ENCODE data around the gene AMOT. TPM values are rescaled to one million over a fixed set of nuclear protein-coding genes. Genes with fewer than 3 reads are reported as not detected.

AMOT gene
- total RNA-seq, 2 experiments from 2014 or later = 1.4 to 1.6 TPM

DNA sequence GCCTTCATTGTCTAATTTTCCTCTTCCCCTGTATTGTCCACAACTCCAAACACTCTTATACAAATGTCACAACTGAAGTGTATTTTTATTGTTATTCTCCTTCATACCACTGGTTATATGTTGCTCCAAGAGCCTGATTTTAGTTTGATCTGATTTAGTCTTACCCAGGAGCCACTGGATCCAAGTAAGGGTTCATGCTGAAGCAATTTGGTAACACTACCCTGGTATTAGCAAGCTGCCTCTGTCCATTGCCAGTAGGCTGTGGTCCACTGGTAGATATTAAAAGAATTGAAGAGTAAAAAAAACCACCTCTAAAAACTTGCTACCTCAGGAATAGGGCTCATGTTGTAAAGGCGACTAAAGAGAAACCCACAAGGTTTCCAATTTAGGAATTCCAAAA is 41.2 kb downstream of the AMOT start:
- H3K4me3 ChIP-seq (ENCODE audit: low read length) = no peak overlapping the region
- no peak for TF ChIP-seq CTCF (IDR thresholded peaks at IDR 0.05)
- H3K27me3 Mint-ChIP-seq = no peaks in the 10 kb centered on the region
- intact Hi-C loops (cut with DNase I, micrococcal nuclease) = no loop called here
- no peaks in the 10 kb centered on the region for H3K9me3 ChIP-seq (ENCODE audit: control insufficient read depth in 1 of 2, insufficient read depth in 1 of 2, low read length in 2 of 2)
- ChIA-PET CTCF (no interaction called here), POLR2A (no interaction called here)
- no peak overlapping the region for H3K4me3 Mint-ChIP-seq
- no peak for DNase-seq
- no peak for ATAC-seq (ENCODE audit: poor library complexity)
- H3K36me3 ChIP-seq (ENCODE audit: insufficient read depth, low read length) = no peaks in the 10 kb centered on the region
- peaks cover 9% of the 10 kb centered on the region for H3K36me3 Mint-ChIP-seq (ENCODE audit: low read depth)
- peaks cover 2% of the 10 kb centered on the region for H3K9me3 Mint-ChIP-seq
- no peaks in the 10 kb centered on the region for H3K4me1 ChIP-seq (ENCODE audit: insufficient read depth, low read length)
- no peak overlapping the region for H3K27ac Mint-ChIP-seq
- no peak overlapping the region for H3K27ac ChIP-seq (ENCODE audit: low read depth in 1 of 2, low read length in 2 of 2)
- no peaks in the 10 kb centered on the region for H3K4me1 Mint-ChIP-seq (ENCODE audit: low read depth)
- H3K27me3 ChIP-seq (ENCODE audit: control insufficient read depth in 1 of 2, insufficient read depth in 2 of 2, low read length in 2 of 2) = no peaks in the 10 kb centered on the region

GRCh38 chrX:112798736-112799135 is 41.9 kb downstream of the AMOT start:
- Histone ChIP-seq H3K4me3 (ENCODE audit: low read length) (no peak overlapping the region), H3K27me3 (ENCODE audit: control insufficient read depth in 1 of 2, insufficient read depth in 2 of 2, low read length in 2 of 2) (no peaks in the 10 kb centered on the region), H3K36me3 (ENCODE audit: insufficient read depth, low read length) (no peaks in the 10 kb centered on the region), H3K9me3 (ENCODE audit: control insufficient read depth in 1 of 2, insufficient read depth in 1 of 2, low read length in 2 of 2) (no peaks in the 10 kb centered on the region), H3K27ac (ENCODE audit: low read depth in 1 of 2, low read length in 2 of 2) (no peak overlapping the region), H3K4me1 (ENCODE audit: insufficient read depth, low read length) (no peaks in the 10 kb centered on the region)
- Mint-ChIP-seq H3K27me3 (no peaks in the 10 kb centered on the region), H3K4me1 (ENCODE audit: low read depth) (no peaks in the 10 kb centered on the region), H3K27ac (no peak overlapping the region), H3K36me3 (ENCODE audit: low read depth) (peaks cover 9% of the 10 kb centered on the region), H3K9me3 (peaks cover 2% of the 10 kb centered on the region), H3K4me3 (no peak overlapping the region)
- no peak for DNase-seq
- TF ChIP-seq CTCF (IDR thresholded peaks at IDR 0.05) = no peak
- ChIA-PET CTCF (no interaction called here), POLR2A (no interaction called here)
- no peak for ATAC-seq (ENCODE audit: poor library complexity)
- intact Hi-C loops (cut with DNase I, micrococcal nuclease) = no loop called here

- H3K36me3 Mint-ChIP-seq (ENCODE audit: low read depth) = peaks cover 9% of the 10 kb centered on the region
- no peak overlapping the region for H3K27ac Mint-ChIP-seq
- Histone ChIP-seq H3K9me3 (ENCODE audit: control insufficient read depth in 1 of 2, insufficient read depth in 1 of 2, low read length in 2 of 2) (no peaks in the 10 kb centered on the region), H3K4me3 (ENCODE audit: low read length) (no peak overlapping the region), H3K4me1 (ENCODE audit: insufficient read depth, low read length) (no peaks in the 10 kb centered on the region), H3K27ac (ENCODE audit: low read depth in 1 of 2, low read length in 2 of 2) (no peak overlapping the region), H3K36me3 (ENCODE audit: insufficient read depth, low read length) (no peaks in the 10 kb centered on the region), H3K27me3 (ENCODE audit: control insufficient read depth in 1 of 2, insufficient read depth in 2 of 2, low read length in 2 of 2) (no peaks in the 10 kb centered on the region)
- no peak for TF ChIP-seq CTCF (IDR thresholded peaks at IDR 0.05)
- DNase-seq (no peak), ATAC-seq (ENCODE audit: poor library complexity) (no peak)
- intact Hi-C loops (cut with DNase I, micrococcal nuclease) = no loop called here
- no peaks in the 10 kb centered on the region for H3K27me3 Mint-ChIP-seq
- H3K4me3 Mint-ChIP-seq = no peak overlapping the region
- ChIA-PET CTCF (no interaction called here), POLR2A (no interaction called here)
- H3K4me1 Mint-ChIP-seq (ENCODE audit: low read depth) = no peaks in the 10 kb centered on the region
- no peaks in the 10 kb centered on the region for H3K9me3 Mint-ChIP-seq
Observed at GRCh38 chrX:112789931-112790330, 50.7 kb downstream of the AMOT start.
